Chondrocyte (in vitro differentiated cells): ENCODE results near the gene SPDYE1. TPM values are rescaled to one million over a fixed set of nuclear protein-coding genes. Genes with fewer than 3 reads are reported as not detected.
"Not testable (repeated sequence)": the region's sequence is repeated elsewhere in the genome, so short reads cannot be mapped to it uniquely, and the experiment has no call there.

Source experiments
- DNase-seq: peaks from one replicate; pipeline ENCODE4 v3.0.0; 2021; ENCODE audit warnings: mixed read lengths, low spot score
- H3K27ac Mint-ChIP-seq: one replicate; pipeline ENCODE4 v1.8.0; 2021; ENCODE audit warnings: mild to moderate bottlenecking, moderate library complexity, mixed read lengths; ENCODE audit not compliant: unreplicated experiment
- H3K27me3 Mint-ChIP-seq: 2 replicates; pipeline ENCODE4 v1.8.0; 2021; ENCODE audit warnings: low read depth, mixed read lengths
- H3K36me3 Mint-ChIP-seq: 2 replicates; pipeline ENCODE4 v1.8.0; 2021; ENCODE audit warnings: low read depth, mixed read lengths
- H3K4me1 Mint-ChIP-seq: 2 replicates; pipeline ENCODE4 v1.8.0; 2021; ENCODE audit warnings: low read depth, mild to moderate bottlenecking, mixed read lengths
- H3K4me3 Mint-ChIP-seq: one replicate; pipeline ENCODE4 v1.8.0; 2021; ENCODE audit warnings: mild to moderate bottlenecking, moderate library complexity, mixed read lengths; ENCODE audit not compliant: unreplicated experiment
- H3K9me3 Mint-ChIP-seq: 2 replicates; pipeline ENCODE4 v1.8.0; 2021; ENCODE audit warnings: low read depth, mixed read lengths
- CTCF ChIP-seq: fragments of 200-600 bp; sonication (generic); IDR thresholded peaks from 2 replicates; pipeline ENCODE4 v1.5.0; 2021; ENCODE audit warnings: antibody characterized with exemption, mild to moderate bottlenecking, moderate library complexity
- total RNA-seq: library from RNA; stranded (reverse); gene quantifications from 3 replicates; pipeline ENCODE4 v1.2.1, GENCODE V29; 2021

Gene SPDYE1
- total RNA-seq, 1 donor from 2014 or later, result not detected

DNA sequence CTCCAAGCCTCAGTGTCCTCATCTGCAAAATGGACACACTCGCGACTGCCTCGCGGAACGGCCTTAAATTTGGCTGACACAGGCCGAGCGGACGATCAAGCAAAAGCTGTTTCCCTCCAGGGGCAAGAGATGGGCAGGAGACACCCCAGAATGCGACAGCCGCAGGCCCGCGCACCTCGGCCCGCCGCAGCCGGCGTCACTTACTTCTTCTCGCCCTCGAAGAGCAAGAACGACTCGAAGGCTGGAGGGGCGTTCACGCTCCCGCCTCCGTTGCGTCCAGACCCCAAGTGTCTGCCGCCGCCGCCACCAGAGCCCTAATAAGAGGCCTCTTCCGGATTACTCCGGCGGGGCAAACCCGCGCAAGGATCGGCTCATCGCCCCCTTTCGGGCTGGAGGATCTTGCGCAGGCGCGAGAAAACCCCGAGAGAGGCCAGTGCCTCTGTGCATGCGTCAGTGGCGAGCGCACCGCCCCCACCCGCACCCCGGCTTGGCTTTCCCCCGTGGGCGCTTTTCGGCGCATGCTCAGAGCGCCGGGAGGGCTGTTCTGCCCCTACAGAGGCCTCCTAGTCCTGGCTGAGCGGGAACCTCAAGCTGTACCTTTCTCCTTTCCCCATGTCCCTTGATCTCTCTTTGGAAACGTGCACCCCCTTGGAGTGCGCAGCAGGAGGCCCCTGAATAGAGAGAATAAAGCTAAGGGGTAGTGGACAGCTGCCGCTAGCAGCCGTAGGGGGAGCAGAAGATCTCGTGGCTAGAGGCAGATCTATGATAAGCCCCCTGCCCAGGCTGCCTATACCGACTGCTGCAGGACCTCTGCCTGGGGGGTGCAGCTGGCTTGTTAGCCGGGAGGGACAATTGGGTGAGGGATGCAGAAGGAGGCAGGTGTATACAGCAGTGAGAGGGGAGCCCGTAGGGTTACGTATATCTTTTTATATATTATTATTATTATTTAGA, 21.4 kb downstream of the SPDYE1 start:
- H3K36me3 Mint-ChIP-seq, H3K9me3 Mint-ChIP-seq, H3K27me3 Mint-ChIP-seq, H3K4me1 Mint-ChIP-seq: not testable (repeated sequence)
- Mint-ChIP-seq H3K4me3 (peak overlapping the region; percentile 86), H3K27ac (peak overlapping the region; percentile 85)
- peak; percentile 98 for DNase-seq
- TF ChIP-seq CTCF, result peak; percentile 84

- not testable (repeated sequence) for H3K9me3 Mint-ChIP-seq, H3K4me3 Mint-ChIP-seq, H3K4me1 Mint-ChIP-seq, H3K27ac Mint-ChIP-seq, H3K36me3 Mint-ChIP-seq, DNase-seq, H3K27me3 Mint-ChIP-seq
Observed at GRCh38 chr7:44019825-44020224, 22.1 kb downstream of the SPDYE1 start.

- not testable (repeated sequence) for H3K4me3 Mint-ChIP-seq, H3K27me3 Mint-ChIP-seq, H3K36me3 Mint-ChIP-seq, H3K9me3 Mint-ChIP-seq, H3K27ac Mint-ChIP-seq, DNase-seq, H3K4me1 Mint-ChIP-seq
Observed at GRCh38 chr7:44022069-44022468, 24.4 kb downstream of the SPDYE1 start.

DNA sequence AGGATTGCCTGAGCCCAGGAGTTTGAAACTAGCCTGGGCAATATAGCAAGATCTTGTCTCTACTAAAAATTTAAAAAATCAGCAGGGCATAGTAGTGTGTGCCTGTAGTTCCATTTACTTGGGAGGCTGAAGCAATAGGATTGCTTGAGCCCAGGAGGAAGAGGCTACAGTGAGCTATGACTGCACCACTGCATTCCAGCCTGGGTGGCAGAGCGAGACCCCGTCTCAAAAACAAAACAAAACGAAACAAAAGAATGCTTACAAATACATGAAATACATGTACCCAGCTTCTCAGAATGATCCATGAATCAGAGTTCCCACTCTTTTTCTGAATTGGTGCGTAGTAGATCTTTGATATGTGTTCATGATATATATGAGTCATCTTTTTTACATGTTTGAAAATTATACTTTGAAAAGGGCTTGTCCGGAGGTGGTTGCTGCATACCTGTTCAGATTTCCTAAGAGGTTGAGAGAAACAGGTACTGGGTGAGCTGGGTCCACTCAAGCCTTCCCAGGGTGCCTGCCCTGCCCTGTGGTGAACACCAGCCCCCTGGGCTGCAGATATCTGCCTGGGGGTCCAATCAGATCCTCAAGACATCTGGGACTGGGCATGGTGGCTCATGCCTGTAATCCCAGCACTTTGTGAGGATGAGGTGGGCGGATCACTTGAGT, 25.2 kb downstream of the SPDYE1 start:
- not testable (repeated sequence) for H3K9me3 Mint-ChIP-seq, H3K36me3 Mint-ChIP-seq, H3K27me3 Mint-ChIP-seq, DNase-seq, H3K27ac Mint-ChIP-seq, H3K4me1 Mint-ChIP-seq, H3K4me3 Mint-ChIP-seq

DNA sequence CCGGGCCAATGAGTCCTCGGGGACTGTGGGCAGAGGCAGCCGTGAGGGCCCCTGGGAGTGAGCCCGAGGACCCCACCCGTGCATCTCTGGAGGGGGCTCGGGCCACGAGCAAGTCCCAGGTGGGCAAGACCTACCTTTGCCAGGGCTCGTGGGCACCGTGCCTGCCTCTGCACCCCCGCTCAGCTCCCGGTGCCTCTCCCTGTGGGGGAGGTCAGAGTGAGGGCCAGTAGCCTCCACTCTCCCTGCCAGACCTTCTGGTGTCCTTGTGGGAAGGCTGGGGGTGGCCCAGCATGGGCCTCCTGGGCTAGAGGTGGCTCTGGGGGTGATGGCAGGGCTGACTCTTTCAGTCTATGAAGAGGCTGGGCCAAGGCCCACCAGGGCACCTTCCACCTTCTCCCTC, 31.7 kb downstream of the SPDYE1 start:
- not testable (repeated sequence) for H3K36me3 Mint-ChIP-seq, H3K4me1 Mint-ChIP-seq, DNase-seq, H3K4me3 Mint-ChIP-seq, H3K27me3 Mint-ChIP-seq, H3K27ac Mint-ChIP-seq, H3K9me3 Mint-ChIP-seq

GRCh38 chr7:44030029-44030428, 32.3 kb downstream of the SPDYE1 start:
- H3K9me3 Mint-ChIP-seq, H3K27ac Mint-ChIP-seq, H3K27me3 Mint-ChIP-seq, H3K4me3 Mint-ChIP-seq, DNase-seq, H3K36me3 Mint-ChIP-seq, H3K4me1 Mint-ChIP-seq: not testable (repeated sequence)

GRCh38 chr7:44031319-44031718, 33.6 kb downstream of the SPDYE1 start:
- not testable (repeated sequence) for H3K9me3 Mint-ChIP-seq, H3K4me1 Mint-ChIP-seq, H3K27ac Mint-ChIP-seq, H3K36me3 Mint-ChIP-seq, H3K27me3 Mint-ChIP-seq, H3K4me3 Mint-ChIP-seq, DNase-seq

DNA sequence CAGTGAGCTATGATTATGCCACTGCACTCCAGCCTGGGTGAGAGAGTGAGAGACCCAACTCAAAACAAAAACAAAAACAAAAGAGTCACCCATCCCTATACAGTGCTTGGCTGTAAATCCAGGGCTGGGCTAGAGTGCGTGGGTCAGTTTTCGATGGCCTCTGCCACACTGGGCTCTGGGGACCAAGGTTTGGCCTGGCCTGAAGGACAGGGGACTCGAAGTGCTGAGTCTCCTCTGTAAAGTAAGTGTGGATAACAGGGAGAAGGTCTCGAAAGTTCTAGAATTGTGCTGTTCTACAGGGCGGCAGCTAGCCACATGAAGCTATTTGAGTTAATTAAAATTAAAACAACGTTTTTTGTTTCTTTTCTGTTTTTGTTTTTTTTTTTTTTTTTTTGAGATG, 34.3 kb downstream of the SPDYE1 start:
- H3K4me3 Mint-ChIP-seq, H3K36me3 Mint-ChIP-seq, H3K27ac Mint-ChIP-seq, H3K4me1 Mint-ChIP-seq, H3K27me3 Mint-ChIP-seq, DNase-seq, H3K9me3 Mint-ChIP-seq: not testable (repeated sequence)

DNA sequence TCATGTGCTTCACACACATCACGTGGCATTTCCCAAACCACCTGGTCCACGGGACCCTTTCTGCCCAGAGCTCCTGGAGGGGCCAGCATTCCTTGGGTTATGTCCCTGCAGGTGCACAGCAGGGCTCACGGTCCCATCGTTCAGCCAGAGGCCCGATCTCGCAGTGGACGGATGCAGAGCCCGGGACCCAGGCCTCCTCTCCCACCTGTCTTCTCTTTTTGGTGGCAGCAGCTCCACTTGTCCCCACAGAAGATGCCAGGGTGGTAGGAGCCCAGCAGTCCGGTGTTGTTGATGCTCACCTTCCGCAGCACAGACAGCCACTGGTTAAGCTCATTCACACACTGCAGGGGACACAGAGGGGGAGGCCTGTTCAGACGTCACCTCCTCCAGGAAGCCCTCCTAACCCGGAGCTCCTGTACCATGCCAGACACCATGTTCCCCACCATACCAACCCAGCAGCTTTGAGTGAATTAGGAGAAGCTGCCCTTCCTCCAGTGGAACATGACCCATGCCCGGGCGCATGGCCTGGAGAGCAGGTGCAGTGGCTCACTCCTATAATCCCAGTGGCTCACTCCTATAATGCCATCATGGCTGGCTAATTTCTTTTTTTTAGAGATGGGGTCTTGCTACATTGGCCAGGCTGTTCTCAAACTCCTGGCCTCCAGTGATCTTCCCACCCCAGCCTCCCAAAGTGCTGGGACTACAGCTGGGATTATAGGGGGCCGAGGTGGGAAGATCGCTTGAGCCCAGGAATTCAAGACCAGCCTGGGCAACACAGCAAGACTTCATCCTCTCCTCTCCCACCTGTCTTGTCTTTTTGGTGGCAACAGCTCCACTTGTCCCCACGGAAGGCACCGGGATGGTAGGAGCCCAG, 36.5 kb downstream of the SPDYE1 start:
- not testable (repeated sequence) for H3K4me1 Mint-ChIP-seq, H3K9me3 Mint-ChIP-seq, H3K27ac Mint-ChIP-seq, DNase-seq, H3K4me3 Mint-ChIP-seq, H3K36me3 Mint-ChIP-seq, H3K27me3 Mint-ChIP-seq

DNA sequence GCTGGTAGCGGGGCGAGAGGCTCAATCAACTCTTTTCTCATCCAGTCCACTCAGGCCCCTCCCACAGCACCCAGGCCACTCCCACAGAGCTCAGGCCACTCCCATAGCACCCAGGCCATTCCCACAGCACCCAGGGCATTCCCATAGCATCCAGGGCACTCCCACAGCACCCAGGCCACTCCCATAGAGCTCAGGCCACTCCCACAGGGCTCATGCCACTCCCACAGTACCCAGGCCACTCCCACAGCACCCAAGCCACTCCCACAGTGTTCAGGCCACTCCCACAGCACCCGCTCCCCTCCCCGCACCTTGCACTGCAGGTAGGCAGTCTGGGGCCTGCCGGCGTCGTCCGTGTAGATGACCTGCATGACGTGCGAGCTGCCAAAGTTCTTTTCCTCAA, 38.7 kb downstream of the SPDYE1 start:
- H3K27me3 Mint-ChIP-seq, H3K27ac Mint-ChIP-seq, H3K9me3 Mint-ChIP-seq, H3K4me3 Mint-ChIP-seq, H3K36me3 Mint-ChIP-seq, H3K4me1 Mint-ChIP-seq, DNase-seq: not testable (repeated sequence)

- H3K4me1 Mint-ChIP-seq, H3K9me3 Mint-ChIP-seq, H3K4me3 Mint-ChIP-seq, H3K36me3 Mint-ChIP-seq, H3K27me3 Mint-ChIP-seq, H3K27ac Mint-ChIP-seq, DNase-seq: not testable (repeated sequence)
Observed at GRCh38 chr7:44037951-44038350, 40.3 kb downstream of the SPDYE1 start.
